HG03558 (cell line): ENCODE data around the gene ITPKB.
A peak's percentile ranks its signal among the peaks of the same experiment; 100 is the strongest.
"Not testable (repeated sequence)": the region's sequence is repeated elsewhere in the genome, so short reads cannot be mapped to it uniquely, and the experiment has no call there.

Source experiments
- ATAC-seq: cut with Tn5 transposase; IDR thresholded peaks from one replicate; pipeline ENCODE4 v1.9.1; 2021; ENCODE audit warnings: moderate number of reproducible peaks; ENCODE audit not compliant: unreplicated experiment; ENCODE audit errors: extremely low read depth

Gene ITPKB

GRCh38 chr1:226643177-226643576 is 95.9 kb downstream of the ITPKB start:
- peak; percentile 71 for ATAC-seq

GRCh38 chr1:226642421-226642820 is 96.7 kb downstream of the ITPKB start:
- no peak for ATAC-seq

GRCh38 chr1:226641671-226642231 is 97.3 kb downstream of the ITPKB start:
- no peak for ATAC-seq

GRCh38 chr1:226640321-226641136 is 98.6 kb downstream of the ITPKB start:
- ATAC-seq, result no peak

- no peak for ATAC-seq
Measured at GRCh38 chr1:226639631-226640061, 99.4 kb downstream of the ITPKB start.

- not testable (repeated sequence) for ATAC-seq
Measured at GRCh38 chr1:226639206-226639605, 99.9 kb downstream of the ITPKB start.

GRCh38 chr1:226638608-226639007 is 100.5 kb downstream of the ITPKB start:
- no peak for ATAC-seq

- no peak for ATAC-seq
Measured at GRCh38 chr1:226638001-226638601, 101.0 kb downstream of the ITPKB start.

GRCh38 chr1:226637147-226637935 is 101.7 kb downstream of the ITPKB start:
- ATAC-seq, result no peak

- ATAC-seq, result no peak
Measured at GRCh38 chr1:226636847-226637096, 102.3 kb downstream of the ITPKB start.

GRCh38 chr1:226635456-226635941 is 103.6 kb downstream of the ITPKB start:
- no peak for ATAC-seq

- no peak for ATAC-seq
Measured at GRCh38 chr1:226634611-226635246, 104.4 kb downstream of the ITPKB start.

GRCh38 chr1:226634166-226634588 is 104.9 kb downstream of the ITPKB start:
- ATAC-seq, result no peak

- no peak for ATAC-seq
Measured at GRCh38 chr1:226633541-226634165, 105.4 kb downstream of the ITPKB start.

GRCh38 chr1:226632922-226633351 is 106.1 kb downstream of the ITPKB start:
- no peak for ATAC-seq

- no peak for ATAC-seq
Measured at GRCh38 chr1:226632169-226632879, 106.8 kb downstream of the ITPKB start.

GRCh38 chr1:226631229-226632000 is 107.7 kb downstream of the ITPKB start:
- no peak for ATAC-seq

- ATAC-seq, result no peak
Measured at GRCh38 chr1:226630592-226630991, 108.5 kb downstream of the ITPKB start.
